GM12872 (cell line): ENCODE data around the gene ELP4.

Source experiments
- TF ChIP-seq, protein P1 (sequence below): IDR thresholded peaks from 3 replicates; pipeline ENCODE4 v1.5.1; 2011; ENCODE audit warnings: low read depth, mild to moderate bottlenecking, low read length, moderate library complexity; ENCODE audit not compliant: insufficient read depth

The ELP4 gene

DNA sequence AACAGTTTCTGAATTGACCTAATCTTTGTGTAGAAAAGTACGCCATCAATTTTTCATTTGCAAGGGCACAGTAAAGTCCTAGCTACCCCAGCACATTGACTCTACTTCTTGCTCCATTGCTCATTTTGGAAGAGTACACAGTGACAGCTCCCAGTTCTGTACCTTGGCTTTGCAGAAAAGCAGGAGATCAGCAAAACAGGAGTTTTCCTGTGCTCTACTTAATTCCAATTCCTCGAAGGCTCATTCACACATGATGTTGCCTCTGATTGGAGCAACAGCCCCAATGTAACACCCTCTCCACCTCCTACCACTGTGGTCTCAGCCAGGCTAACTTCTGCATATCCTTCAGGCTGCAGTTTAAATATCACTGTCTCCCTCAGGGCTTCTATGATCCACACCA lies 182.9 kb downstream of the ELP4 start:
- TF ChIP-seq, protein P1, sequence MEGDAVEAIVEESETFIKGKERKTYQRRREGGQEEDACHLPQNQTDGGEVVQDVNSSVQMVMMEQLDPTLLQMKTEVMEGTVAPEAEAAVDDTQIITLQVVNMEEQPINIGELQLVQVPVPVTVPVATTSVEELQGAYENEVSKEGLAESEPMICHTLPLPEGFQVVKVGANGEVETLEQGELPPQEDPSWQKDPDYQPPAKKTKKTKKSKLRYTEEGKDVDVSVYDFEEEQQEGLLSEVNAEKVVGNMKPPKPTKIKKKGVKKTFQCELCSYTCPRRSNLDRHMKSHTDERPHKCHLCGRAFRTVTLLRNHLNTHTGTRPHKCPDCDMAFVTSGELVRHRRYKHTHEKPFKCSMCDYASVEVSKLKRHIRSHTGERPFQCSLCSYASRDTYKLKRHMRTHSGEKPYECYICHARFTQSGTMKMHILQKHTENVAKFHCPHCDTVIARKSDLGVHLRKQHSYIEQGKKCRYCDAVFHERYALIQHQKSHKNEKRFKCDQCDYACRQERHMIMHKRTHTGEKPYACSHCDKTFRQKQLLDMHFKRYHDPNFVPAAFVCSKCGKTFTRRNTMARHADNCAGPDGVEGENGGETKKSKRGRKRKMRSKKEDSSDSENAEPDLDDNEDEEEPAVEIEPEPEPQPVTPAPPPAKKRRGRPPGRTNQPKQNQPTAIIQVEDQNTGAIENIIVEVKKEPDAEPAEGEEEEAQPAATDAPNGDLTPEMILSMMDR = no peak

GRCh38 chr11:31699066-31699465 lies 189.5 kb downstream of the ELP4 start:
- TF ChIP-seq, protein P1 = no peak

GRCh38 chr11:31702966-31703365 lies 193.4 kb downstream of the ELP4 start:
- TF ChIP-seq, protein P1 = no peak

DNA sequence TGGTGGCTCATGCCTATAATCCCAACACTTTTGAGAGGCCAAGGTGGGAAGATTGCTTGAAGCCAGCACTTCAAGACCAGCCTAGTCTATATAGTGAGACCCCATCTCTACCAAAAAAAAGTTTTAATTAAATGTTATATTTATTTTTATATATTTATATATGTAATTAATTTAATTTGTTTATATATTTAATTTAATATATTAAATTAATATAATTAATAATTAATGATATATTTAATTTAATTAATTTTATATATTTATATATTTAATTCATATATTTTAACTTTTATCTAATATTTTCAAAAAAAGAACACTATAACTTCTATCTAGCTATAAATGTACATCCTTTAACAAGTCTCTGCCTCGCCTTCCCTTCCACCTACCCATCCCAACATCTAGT lies 196.8 kb downstream of the ELP4 start:
- TF ChIP-seq, protein P1 = no peak

GRCh38 chr11:31711137-31711536 lies 201.6 kb downstream of the ELP4 start:
- TF ChIP-seq, protein P1 = no peak

- TF ChIP-seq, protein P1 = no peak
Observed at GRCh38 chr11:31712851-31713250, 203.3 kb downstream of the ELP4 start.

- TF ChIP-seq, protein P1 = no peak
Observed at GRCh38 chr11:31714840-31715239, 205.3 kb downstream of the ELP4 start.

GRCh38 chr11:31720225-31720624 lies 210.7 kb downstream of the ELP4 start:
- TF ChIP-seq, protein P1 = no peak
